AG04449 (cell line): Measurements from ENCODE around the gene CD300A.

Experiments used
- CTCF ChIA-PET: fragments of 350-600 bp; formaldehyde crosslinking; extraction: SDS; loops from one replicate; lab custom pipeline; 2021; ENCODE audit warnings: antibody characterized with exemption; lab: Yijun Ruan, JAX
- POLR2A ChIA-PET: fragments of 400-600, 350-600 bp; formaldehyde crosslinking; extraction: SDS; loops from one replicate; lab custom pipeline; 2020; ENCODE audit warnings: antibody characterized with exemption, inconsistent platforms; lab: Yijun Ruan, JAX
- DNase-seq: peaks from one replicate; pipeline ENCODE4 v3.0.0-alpha.2; 2010; ENCODE audit warnings: low read depth, low spot score
- H3K4me3 ChIP-seq: 2 replicates; pipeline ENCODE4 v1.5.1; 2011; ENCODE audit warnings: low read depth, mild to moderate bottlenecking, control low read depth, low read length
- CTCF ChIP-seq: IDR thresholded peaks from one replicate; pipeline ENCODE4 v1.5.1; 2011; ENCODE audit warnings: mild to moderate bottlenecking, moderate library complexity, low read length, control low read depth, inconsistent platforms; ENCODE audit not compliant: insufficient read depth; ENCODE audit errors: missing control alignments

Gene CD300A

GRCh38 chr17:74471341-74471740 lies 4.9 kb downstream of the CD300A start:
- DNase-seq = no peak
- CTCF ChIA-PET = interaction anchor here (1.0 to 1.2 kb wide), 3 partner anchors 14 to 103 kb away, joined by 3 to 5 read pairs (median 4); no protein-coding TSS in a partner anchor
- POLR2A ChIA-PET = no interaction called here
- no peak for TF ChIP-seq CTCF
- no peak overlapping the region for H3K4me3 ChIP-seq

GRCh38 chr17:74472890-74473289 lies 6.5 kb downstream of the CD300A start:
- TF ChIP-seq CTCF = no peak
- ChIA-PET CTCF (no interaction called here), POLR2A (no interaction called here)
- DNase-seq = no peak
- H3K4me3 ChIP-seq = no peak overlapping the region

- ChIA-PET POLR2A (no interaction called here), CTCF (no interaction called here)
- no peak for TF ChIP-seq CTCF
- H3K4me3 ChIP-seq = no peak overlapping the region
- no peak for DNase-seq
Measured at GRCh38 chr17:74473294-74473693, 6.9 kb downstream of the CD300A start.

GRCh38 chr17:74474043-74474792 lies 7.8 kb downstream of the CD300A start:
- POLR2A ChIA-PET = no interaction called here
- CTCF ChIA-PET = no interaction called here
- DNase-seq = no peak
- no peak for TF ChIP-seq CTCF
- no peak overlapping the region for H3K4me3 ChIP-seq

- ChIA-PET CTCF (interaction anchor here (0.7 to 1.6 kb wide), 2 partner anchors 18 to 96 kb away, joined by 3 to 4 read pairs; no protein-coding TSS in a partner anchor), POLR2A (no interaction called here)
- TF ChIP-seq CTCF = no peak
- no peak overlapping the region for H3K4me3 ChIP-seq
- no peak for DNase-seq
Measured at GRCh38 chr17:74475189-74475588, 8.8 kb downstream of the CD300A start.

GRCh38 chr17:74477411-74477810 lies 11.0 kb downstream of the CD300A start:
- ChIA-PET CTCF (no interaction called here), POLR2A (no interaction called here)
- no peak for DNase-seq
- H3K4me3 ChIP-seq = no peak overlapping the region
- TF ChIP-seq CTCF = no peak
